Keratinocyte (primary cell): ENCODE results near the gene UBR7. TPM values are rescaled to one million over a fixed set of nuclear protein-coding genes. Genes with fewer than 3 reads are reported as not detected.
"Not testable (repeated sequence)": the region's sequence is repeated elsewhere in the genome, so short reads cannot be mapped to it uniquely, and the experiment has no call there.

ENCODE experiments used
- DNase-seq: peaks from one replicate; pipeline ENCODE4 v3.0.0-alpha.2; 2011; ENCODE audit warnings: low read depth, missing footprints, low spot score
- FAIRE-seq: peaks from 2 replicates; lab custom pipeline; 2011; peaks lifted over from hg19 to GRCh38; lab: Jason Lieb, UNC
- H2AFZ ChIP-seq: 2 replicates; pipeline ENCODE4 v1.6.0; 2012; ENCODE audit warnings: low read length, control low read depth, inconsistent platforms; ENCODE audit not compliant: control insufficient read depth
- H3K27ac ChIP-seq: 2 replicates; pipeline ENCODE4 v1.5.1; 2011; ENCODE audit warnings: low read length; ENCODE audit not compliant: control insufficient read depth, insufficient read depth
- H3K27me3 ChIP-seq: 3 replicates; pipeline ENCODE4 v1.6.0; 2011; ENCODE audit warnings: low read length; ENCODE audit not compliant: control insufficient read depth, insufficient read depth; ENCODE audit errors: extremely low read depth
- H3K36me3 ChIP-seq, 2 experiments: 2 replicates in 1 of 2; 3 replicates in 1 of 2; pipeline ENCODE4 v1.5.1; 2011; ENCODE audit warnings: low read length in 2 of 2, mild to moderate bottlenecking in 1 of 2; ENCODE audit not compliant: control insufficient read depth in 2 of 2, insufficient read depth in 2 of 2; ENCODE audit errors: extremely low read depth in 1 of 2
- H3K4me1 ChIP-seq: 3 replicates; pipeline ENCODE4 v1.5.1; 2011; ENCODE audit warnings: low read length; ENCODE audit not compliant: control insufficient read depth, insufficient read depth; ENCODE audit errors: extremely low read depth
- H3K4me2 ChIP-seq: 3 replicates; pipeline ENCODE4 v1.6.0; 2011; ENCODE audit warnings: low read depth, low read length; ENCODE audit not compliant: control insufficient read depth, insufficient read depth; ENCODE audit errors: extremely low read depth
- H3K4me3 ChIP-seq, 3 experiments: fragments of 200-600 bp in 1 of 3; sonication (generic) in 1 of 3; 2 replicates in 2 of 3; 3 replicates in 1 of 3; pipeline ENCODE4 v1.5.1; 2011 to 2016; ENCODE audit warnings: low read length in 3 of 3, mild to moderate bottlenecking in 3 of 3, control low read depth in 2 of 3, inconsistent platforms in 1 of 3, low read depth in 1 of 3, mixed read lengths in 1 of 3, mixed run types in 1 of 3, moderate library complexity in 1 of 3; ENCODE audit not compliant: control insufficient read depth in 2 of 3, insufficient read depth in 2 of 3; ENCODE audit errors: extremely low read depth in 1 of 3
- H3K79me2 ChIP-seq: 2 replicates; pipeline ENCODE4 v1.6.0; 2012; ENCODE audit warnings: low read length; ENCODE audit not compliant: control insufficient read depth, insufficient read depth
- H3K9ac ChIP-seq: 3 replicates; pipeline ENCODE4 v1.6.0; 2011; ENCODE audit warnings: low read length; ENCODE audit not compliant: control insufficient read depth, insufficient read depth; ENCODE audit errors: extremely low read depth
- H3K9me1 ChIP-seq: 3 replicates; pipeline ENCODE4 v1.6.0; 2011; ENCODE audit warnings: low read length; ENCODE audit not compliant: control insufficient read depth, insufficient read depth; ENCODE audit errors: extremely low read depth
- H3K9me3 ChIP-seq: 2 replicates; pipeline ENCODE4 v1.5.1; 2012; ENCODE audit warnings: low read depth, low read length; ENCODE audit not compliant: control insufficient read depth
- H4K20me1 ChIP-seq: 3 replicates; pipeline ENCODE4 v1.6.0; 2011; ENCODE audit warnings: low read length; ENCODE audit not compliant: control insufficient read depth, insufficient read depth; ENCODE audit errors: extremely low read depth
- EZH2 ChIP-seq: IDR thresholded peaks from one replicate; pipeline ENCODE4 v1.6.1; 2012; ENCODE audit warnings: inconsistent platforms, mild to moderate bottlenecking, low read length, moderate library complexity
- dilution Hi-C: fragments of 300-500 bp; cut with MboI; formaldehyde crosslinking; loops from one replicate; pipeline ENCODE4 v1.7.0; 2020; ENCODE audit warnings: low sequenced_read_pairs; ENCODE audit not compliant: extremely low pct_ligation_motif_present
- polyA minus RNA-seq, 3 experiments: library from RNA; depleted of rRNA, polyadenylated mRNA; stranded (reverse); fragments of >200 nt; gene quantifications; 1 replicate in 1 of 3; 2 replicates in 1 of 3; 3 replicates in 1 of 3; pipeline ENCODE4 v1.2.3, GENCODE V29; 2011
- polyA plus RNA-seq, 5 experiments: library from polyadenylated mRNA; depleted of rRNA in 3 of 5; stranded (reverse) in 3 of 5; stranded (forward) in 1 of 5; unstranded in 1 of 5; fragments of >200 nt; gene quantifications; 1 replicate in 1 of 5; 2 replicates in 3 of 5; 3 replicates in 1 of 5; pipeline versions ENCODE4 v1.2.1 to v1.2.3, GENCODE V29; 2011 to 2012; ENCODE audit warnings: missing spikeins in 2 of 5, low read depth in 1 of 5, low replicate concordance in 1 of 5
- TF ChIP-seq, protein P1 (sequence below), 3 experiments: IDR thresholded peaks in 1 of 3; conservative IDR thresholded peaks in 1 of 3; optimal IDR thresholded peaks in 1 of 3; 2 replicates in 2 of 3; 3 replicates in 1 of 3; pipeline versions ENCODE3 to v1.5.1; 2011; ENCODE audit warnings: low read length in 3 of 3, mild to moderate bottlenecking in 3 of 3, moderate library complexity in 2 of 3, control low read depth in 1 of 3, inconsistent platforms in 1 of 3; ENCODE audit not compliant: insufficient read depth in 2 of 3; ENCODE audit errors: extremely low read depth in 1 of 3

Gene UBR7, protein sequence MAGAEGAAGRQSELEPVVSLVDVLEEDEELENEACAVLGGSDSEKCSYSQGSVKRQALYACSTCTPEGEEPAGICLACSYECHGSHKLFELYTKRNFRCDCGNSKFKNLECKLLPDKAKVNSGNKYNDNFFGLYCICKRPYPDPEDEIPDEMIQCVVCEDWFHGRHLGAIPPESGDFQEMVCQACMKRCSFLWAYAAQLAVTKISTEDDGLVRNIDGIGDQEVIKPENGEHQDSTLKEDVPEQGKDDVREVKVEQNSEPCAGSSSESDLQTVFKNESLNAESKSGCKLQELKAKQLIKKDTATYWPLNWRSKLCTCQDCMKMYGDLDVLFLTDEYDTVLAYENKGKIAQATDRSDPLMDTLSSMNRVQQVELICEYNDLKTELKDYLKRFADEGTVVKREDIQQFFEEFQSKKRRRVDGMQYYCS
- polyA plus RNA-seq (10.2 to 17.2 TPM (median 15.4 TPM) in 3 replicates), polyA minus RNA-seq (5.6 to 12.7 TPM (median 8.1 TPM) in 3 replicates)
- polyA plus RNA-seq (2011; ENCODE audit: low read depth): 10.6 TPM
- 8.2 and 13.9 TPM in 2 replicates for polyA plus RNA-seq (2011; cell fraction: cytosol; rRNA removed)
- 9.0 and 9.6 TPM in 2 replicates for polyA plus RNA-seq (2011; cell fraction: nucleus; rRNA removed)
- 7.9 and 11.6 TPM in 2 replicates for polyA plus RNA-seq (2012; ENCODE audit: low replicate concordance)
- 7.7 TPM for polyA minus RNA-seq (2011; cell fraction: cytosol; rRNA and poly(A)+ RNA removed)
- polyA minus RNA-seq (2011; cell fraction: nucleus; rRNA and poly(A)+ RNA removed): 5.3 and 7.7 TPM in 2 replicates

DNA sequence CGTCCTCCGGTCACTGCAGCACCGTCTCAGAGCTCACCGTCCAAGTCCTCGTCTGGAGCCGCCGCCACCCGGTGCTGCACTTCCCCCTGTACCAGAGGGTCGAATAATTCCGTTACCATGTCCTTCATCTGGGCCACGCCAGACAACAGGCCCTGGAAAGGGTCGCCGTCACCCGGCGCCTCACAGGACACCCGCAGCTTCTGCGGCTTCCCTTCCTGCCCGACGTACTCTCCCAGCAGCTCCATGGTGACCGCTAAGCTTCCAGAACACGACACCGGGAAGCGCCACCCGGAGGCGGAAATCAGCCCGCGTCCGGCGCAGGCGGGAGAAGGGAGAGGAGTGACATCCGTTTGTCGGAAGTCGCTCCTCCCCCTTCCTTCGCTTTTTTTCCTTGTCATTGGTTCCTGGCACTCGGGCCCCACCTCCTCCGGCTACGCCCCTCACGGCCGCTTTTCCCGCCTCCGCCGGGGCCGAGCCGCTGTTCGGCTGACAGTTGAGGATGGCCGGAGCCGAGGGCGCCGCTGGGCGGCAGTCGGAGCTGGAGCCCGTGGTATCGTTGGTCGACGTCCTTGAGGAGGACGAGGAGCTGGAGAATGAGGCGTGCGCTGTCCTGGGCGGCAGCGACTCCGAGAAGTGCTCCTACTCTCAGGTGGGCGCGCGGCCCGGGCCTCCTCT is at the start of gene UBR7, which contains the start of gene GON7:
Gene UBR7 (plus strand): TSS at position 464 of the 675 bp plus-strand sequence. CDS start 36 bp downstream, at position 500.
Gene GON7 (minus strand): TSS at position 273 of the 675 bp plus-strand sequence. CDS start 28 bp downstream, at position 245.
- Histone ChIP-seq H2AFZ (peak within 1 kb of the TSS; percentile 96), H4K20me1 (no peaks in the 10 kb centered on the region), H3K4me1 (peaks cover 8% of the 10 kb centered on the region), H3K27me3 (no peaks in the 10 kb centered on the region), H3K4me3 (peak within 1 kb of the TSS; percentile 81 to 91 (median 87)), H3K9me1 (no peaks in the 10 kb centered on the region), H3K36me3 (no peaks in the 10 kb centered on the region), H3K27ac (peak within 1 kb of the TSS; percentile 64), H3K9ac (peak within 1 kb of the TSS; percentile 77), H3K4me2 (peak within 1 kb of the TSS; percentile 97), H3K79me2 (peaks cover 29% of the 10 kb centered on the region), H3K9me3 (no peaks in the 10 kb centered on the region)
- DNase-seq (peak; percentile 78), FAIRE-seq (peak; percentile 67)
- dilution Hi-C loops: no loop called here
- TF ChIP-seq EZH2: no peak
- TF ChIP-seq, protein P1, sequence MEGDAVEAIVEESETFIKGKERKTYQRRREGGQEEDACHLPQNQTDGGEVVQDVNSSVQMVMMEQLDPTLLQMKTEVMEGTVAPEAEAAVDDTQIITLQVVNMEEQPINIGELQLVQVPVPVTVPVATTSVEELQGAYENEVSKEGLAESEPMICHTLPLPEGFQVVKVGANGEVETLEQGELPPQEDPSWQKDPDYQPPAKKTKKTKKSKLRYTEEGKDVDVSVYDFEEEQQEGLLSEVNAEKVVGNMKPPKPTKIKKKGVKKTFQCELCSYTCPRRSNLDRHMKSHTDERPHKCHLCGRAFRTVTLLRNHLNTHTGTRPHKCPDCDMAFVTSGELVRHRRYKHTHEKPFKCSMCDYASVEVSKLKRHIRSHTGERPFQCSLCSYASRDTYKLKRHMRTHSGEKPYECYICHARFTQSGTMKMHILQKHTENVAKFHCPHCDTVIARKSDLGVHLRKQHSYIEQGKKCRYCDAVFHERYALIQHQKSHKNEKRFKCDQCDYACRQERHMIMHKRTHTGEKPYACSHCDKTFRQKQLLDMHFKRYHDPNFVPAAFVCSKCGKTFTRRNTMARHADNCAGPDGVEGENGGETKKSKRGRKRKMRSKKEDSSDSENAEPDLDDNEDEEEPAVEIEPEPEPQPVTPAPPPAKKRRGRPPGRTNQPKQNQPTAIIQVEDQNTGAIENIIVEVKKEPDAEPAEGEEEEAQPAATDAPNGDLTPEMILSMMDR (optimal IDR thresholded peaks at IDR 0.05 in 1 of 3, IDR thresholded peaks at IDR 0.05 in 1 of 3, conservative IDR thresholded peaks at IDR 0.05 in 1 of 3; ENCODE audit: extremely low read depth in 1 of 3, insufficient read depth in 2 of 3, low read length in 3 of 3): peak in 2 of 3 experiments; percentile 31 to 34

DNA sequence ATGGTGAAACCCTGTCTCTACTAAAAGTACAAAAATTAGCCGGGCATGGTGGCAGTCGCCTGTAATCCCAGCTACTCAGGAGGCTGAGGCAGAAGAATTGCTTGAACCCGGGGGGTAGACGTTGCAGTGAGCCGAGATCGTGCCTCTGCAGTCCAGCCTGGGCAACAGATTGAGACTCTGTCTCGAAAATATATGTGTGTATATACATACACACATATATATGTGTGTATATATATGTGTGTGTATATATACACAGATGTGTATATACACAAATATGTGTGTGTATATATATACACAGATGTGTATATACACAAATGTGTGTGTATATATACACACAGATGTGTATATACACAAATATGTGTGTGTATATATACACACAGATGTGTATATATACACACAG is 48.7 kb upstream of the UBR7 start:
- H3K4me3 ChIP-seq, FAIRE-seq, dilution Hi-C loops: not testable (repeated sequence)

DNA sequence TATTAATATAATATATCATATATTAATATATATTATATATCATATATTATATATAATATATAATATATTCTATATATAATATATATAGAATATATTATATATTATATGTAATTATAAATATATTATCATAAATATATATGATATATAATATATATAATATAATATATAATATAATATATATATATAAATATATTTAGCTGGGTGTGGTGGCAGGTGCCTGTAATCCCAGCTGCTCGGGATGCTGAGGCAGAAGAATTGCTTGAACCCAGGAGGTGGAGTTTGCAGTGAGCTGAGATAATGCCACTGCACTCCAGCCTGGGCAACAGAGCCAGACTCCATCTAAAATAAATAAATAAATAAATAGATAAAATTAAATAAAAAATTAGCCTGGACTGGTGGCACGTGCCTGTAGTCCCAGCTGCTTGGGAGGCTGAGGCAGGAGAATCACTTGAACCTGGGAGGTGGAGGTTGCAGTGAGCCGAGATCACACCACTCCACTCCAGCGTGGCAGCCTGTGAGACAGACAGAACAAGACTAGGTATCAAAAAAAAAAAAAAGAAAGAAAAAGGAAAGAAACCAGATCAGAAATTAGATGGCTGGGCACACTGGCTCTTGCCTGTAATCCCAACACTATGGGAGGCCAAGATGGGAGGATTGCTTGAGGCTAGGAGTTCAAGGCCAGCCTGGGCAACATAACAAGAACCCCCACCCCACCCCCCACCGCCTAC is 47.3 kb upstream of the UBR7 start:
- DNase-seq, H3K36me3 ChIP-seq, FAIRE-seq, H3K27me3 ChIP-seq, H3K9me3 ChIP-seq, dilution Hi-C loops, H4K20me1 ChIP-seq, H3K9me1 ChIP-seq, H3K4me1 ChIP-seq, H2AFZ ChIP-seq, H3K27ac ChIP-seq, H3K4me3 ChIP-seq, H3K9ac ChIP-seq, H3K4me2 ChIP-seq, H3K79me2 ChIP-seq: not testable (repeated sequence)

More for the DNA sequence above, 48.7 kb upstream of the UBR7 start:
- H4K20me1 ChIP-seq, H3K27ac ChIP-seq, H2AFZ ChIP-seq, H3K9me1 ChIP-seq, H3K79me2 ChIP-seq, H3K9me3 ChIP-seq, DNase-seq, H3K4me2 ChIP-seq, H3K27me3 ChIP-seq, H3K9ac ChIP-seq, H3K4me1 ChIP-seq, H3K36me3 ChIP-seq: not testable (repeated sequence)
